Activated CD8-positive, alpha-beta T cell treated with anti-CD3 and anti-CD28 coated beads, Interleukin-2, amount 10 ng/mL, durations not matched to agents 7 days and 5 days (primary cell): ENCODE measurements around the gene FOXP4. TPM values are rescaled to one million over a fixed set of nuclear protein-coding genes. Genes with fewer than 3 reads are reported as not detected.

Experiments used
- ATAC-seq: fragments of 150-1000 bp; cut with Tn5 transposase; one replicate; pipeline ENCODE4 v1.10.0; 2021; ENCODE audit warnings: moderate library complexity
- CTCF ChIA-PET: fragments of 350-600 bp; sonication (Branson Sonifier 250); formaldehyde crosslinking; loops from one replicate; lab custom pipeline; 2021; ENCODE audit warnings: antibody characterized with exemption; lab: Charles Lee
- POLR2A ChIA-PET: fragments of 350-600 bp; sonication (Branson Sonifier 250); formaldehyde crosslinking; loops from one replicate; lab custom pipeline; 2021; ENCODE audit warnings: antibody characterized with exemption; lab: Charles Lee
- DNase-seq: peaks from one replicate; pipeline ENCODE4 v3.0.0-alpha.2; 2020
- H3K27ac Mint-ChIP-seq: one replicate; pipeline ENCODE4 v1.8.0; 2021; ENCODE audit warnings: mild to moderate bottlenecking, mixed read lengths
- H3K27me3 Mint-ChIP-seq: one replicate; pipeline ENCODE4 v1.8.0; 2021; ENCODE audit warnings: low read depth, mixed read lengths
- H3K36me3 Mint-ChIP-seq: one replicate; pipeline ENCODE4 v1.8.0; 2021; ENCODE audit warnings: low read depth, mixed read lengths
- H3K4me1 Mint-ChIP-seq: one replicate; pipeline ENCODE4 v1.8.0; 2021; ENCODE audit warnings: low read depth, mixed read lengths
- H3K4me3 Mint-ChIP-seq: one replicate; pipeline ENCODE4 v1.8.0; 2021; ENCODE audit warnings: mild to moderate bottlenecking, mixed read lengths
- H3K9me3 Mint-ChIP-seq: one replicate; pipeline ENCODE4 v1.8.0; 2022; ENCODE audit warnings: mixed read lengths; ENCODE audit not compliant: insufficient read depth
- total RNA-seq, 2 experiments: library from RNA; stranded (reverse); gene quantifications; one replicate each; pipeline ENCODE4 v1.2.3, GENCODE V29; 2021

FOXP4 gene
- total RNA-seq, 2 experiments from 2014 or later, result 6.7 to 7.1 TPM

GRCh38 chr6:41630946-41631345, 84.8 kb downstream of the FOXP4 start:
- CTCF ChIA-PET, result no interaction called here
- DNase-seq (no peak), ATAC-seq (no peak)
- Mint-ChIP-seq H3K4me3 (no peak overlapping the region), H3K27me3 (peaks cover 12% of the 10 kb centered on the region), H3K4me1 (no peaks in the 10 kb centered on the region), H3K9me3 (no peaks in the 10 kb centered on the region), H3K36me3 (no peaks in the 10 kb centered on the region), H3K27ac (no peak overlapping the region)
- POLR2A ChIA-PET, result no interaction called here

- ChIA-PET CTCF (no interaction called here), POLR2A (no interaction called here)
- Mint-ChIP-seq H3K36me3 (no peaks in the 10 kb centered on the region), H3K27me3 (peaks cover 26% of the 10 kb centered on the region), H3K9me3 (no peaks in the 10 kb centered on the region), H3K27ac (no peak overlapping the region), H3K4me3 (no peak overlapping the region), H3K4me1 (peaks cover 4% of the 10 kb centered on the region)
- DNase-seq, result no peak
- ATAC-seq, result no peak
Measured at GRCh38 chr6:41633056-41633634, 87.0 kb downstream of the FOXP4 start.

GRCh38 chr6:41634657-41635056, 88.5 kb downstream of the FOXP4 start:
- H3K4me1 Mint-ChIP-seq, result peaks cover 4% of the 10 kb centered on the region
- no peak for ATAC-seq
- no peak overlapping the region for H3K27ac Mint-ChIP-seq
- H3K27me3 Mint-ChIP-seq, result peaks cover 36% of the 10 kb centered on the region
- no peak for DNase-seq
- H3K9me3 Mint-ChIP-seq, result no peaks in the 10 kb centered on the region
- ChIA-PET CTCF (no interaction called here), POLR2A (interaction anchor here (0.7 kb wide), 1 partner anchor 88 kb away, joined by 4 read pairs; no protein-coding TSS in a partner anchor)
- H3K36me3 Mint-ChIP-seq, result no peaks in the 10 kb centered on the region
- no peak overlapping the region for H3K4me3 Mint-ChIP-seq

GRCh38 chr6:41635365-41635764, 89.2 kb downstream of the FOXP4 start:
- Mint-ChIP-seq H3K4me1 (peaks cover 6% of the 10 kb centered on the region), H3K36me3 (no peaks in the 10 kb centered on the region), H3K27me3 (peaks cover 43% of the 10 kb centered on the region), H3K27ac (no peak overlapping the region), H3K4me3 (no peak overlapping the region), H3K9me3 (no peaks in the 10 kb centered on the region)
- ChIA-PET POLR2A (no interaction called here), CTCF (no interaction called here)
- DNase-seq (no peak), ATAC-seq (no peak)

- Mint-ChIP-seq H3K4me1 (peaks cover 6% of the 10 kb centered on the region), H3K27me3 (peaks cover 53% of the 10 kb centered on the region), H3K4me3 (no peak overlapping the region), H3K9me3 (no peaks in the 10 kb centered on the region), H3K36me3 (no peaks in the 10 kb centered on the region), H3K27ac (no peak overlapping the region)
- ChIA-PET CTCF (no interaction called here), POLR2A (no interaction called here)
- DNase-seq (no peak), ATAC-seq (no peak)
Measured at GRCh38 chr6:41636833-41637193, 90.6 kb downstream of the FOXP4 start.

- ChIA-PET CTCF (no interaction called here), POLR2A (no interaction called here)
- Mint-ChIP-seq H3K36me3 (no peaks in the 10 kb centered on the region), H3K27ac (no peak overlapping the region), H3K4me3 (peak overlapping the region; percentile 18), H3K27me3 (peaks cover 53% of the 10 kb centered on the region), H3K9me3 (no peaks in the 10 kb centered on the region), H3K4me1 (peaks cover 6% of the 10 kb centered on the region)
- DNase-seq (no peak), ATAC-seq (no peak)
Measured at GRCh38 chr6:41637194-41638001, 91.2 kb downstream of the FOXP4 start.

- no peak for DNase-seq
- H3K27ac Mint-ChIP-seq, result no peak within 1 kb of the TSS
- H3K36me3 Mint-ChIP-seq, result no peaks in the 10 kb centered on the region
- CTCF ChIA-PET, result no interaction called here
- POLR2A ChIA-PET, result no interaction called here
- no peaks in the 10 kb centered on the region for H3K9me3 Mint-ChIP-seq
- H3K4me1 Mint-ChIP-seq, result peaks cover 8% of the 10 kb centered on the region
- ATAC-seq, result no peak
- peaks cover 58% of the 10 kb centered on the region for H3K27me3 Mint-ChIP-seq
- peak within 1 kb of the TSS; percentile 18 for H3K4me3 Mint-ChIP-seq
Measured at GRCh38 chr6:41638002-41638934, 92.1 kb downstream of the FOXP4 start, which contains the start of gene MDFI. MDFI (plus strand) TSS chr6:41638468; CDS start chr6:41638750, 282 bp downstream.

- no peaks in the 10 kb centered on the region for H3K36me3 Mint-ChIP-seq
- DNase-seq, result no peak
- ATAC-seq, result no peak
- H3K4me3 Mint-ChIP-seq, result no peak overlapping the region
- POLR2A ChIA-PET, result no interaction called here
- H3K4me1 Mint-ChIP-seq, result peaks cover 8% of the 10 kb centered on the region
- H3K9me3 Mint-ChIP-seq, result no peaks in the 10 kb centered on the region
- CTCF ChIA-PET, result no interaction called here
- no peak overlapping the region for H3K27ac Mint-ChIP-seq
- peaks cover 56% of the 10 kb centered on the region for H3K27me3 Mint-ChIP-seq
Measured at GRCh38 chr6:41638935-41639808, 93.0 kb downstream of the FOXP4 start.

- H3K36me3 Mint-ChIP-seq, result no peaks in the 10 kb centered on the region
- peaks cover 8% of the 10 kb centered on the region for H3K4me1 Mint-ChIP-seq
- DNase-seq, result no peak
- CTCF ChIA-PET, result no interaction called here
- no peak for ATAC-seq
- H3K27ac Mint-ChIP-seq, result no peak overlapping the region
- POLR2A ChIA-PET, result no interaction called here
- H3K27me3 Mint-ChIP-seq, result peaks cover 57% of the 10 kb centered on the region
- no peak overlapping the region for H3K4me3 Mint-ChIP-seq
- no peaks in the 10 kb centered on the region for H3K9me3 Mint-ChIP-seq
Measured at GRCh38 chr6:41639809-41640371, 93.7 kb downstream of the FOXP4 start.

- ATAC-seq (no peak), DNase-seq (no peak)
- Mint-ChIP-seq H3K4me1 (peaks cover 8% of the 10 kb centered on the region), H3K27ac (no peak overlapping the region), H3K9me3 (no peaks in the 10 kb centered on the region), H3K36me3 (no peaks in the 10 kb centered on the region), H3K4me3 (no peak overlapping the region), H3K27me3 (peaks cover 52% of the 10 kb centered on the region)
- CTCF ChIA-PET, result no interaction called here
- POLR2A ChIA-PET, result no interaction called here
Measured at GRCh38 chr6:41640426-41640825, 94.2 kb downstream of the FOXP4 start.

GRCh38 chr6:41641352-41641925, 95.3 kb downstream of the FOXP4 start:
- H3K4me1 Mint-ChIP-seq, result peaks cover 8% of the 10 kb centered on the region
- no peaks in the 10 kb centered on the region for H3K9me3 Mint-ChIP-seq
- ChIA-PET POLR2A (no interaction called here), CTCF (no interaction called here)
- H3K27me3 Mint-ChIP-seq, result peaks cover 46% of the 10 kb centered on the region
- no peak overlapping the region for H3K27ac Mint-ChIP-seq
- DNase-seq (no peak), ATAC-seq (no peak)
- no peaks in the 10 kb centered on the region for H3K36me3 Mint-ChIP-seq
- no peak overlapping the region for H3K4me3 Mint-ChIP-seq
